ENCODE data around the gene RENBP. TPM values are rescaled to one million over a fixed set of nuclear protein-coding genes. Genes with fewer than 3 reads are reported as not detected.

RENBP gene
- polyA plus RNA-seq, 3 donors, result 2.7 to 125 (median 3.8) TPM

DNA sequence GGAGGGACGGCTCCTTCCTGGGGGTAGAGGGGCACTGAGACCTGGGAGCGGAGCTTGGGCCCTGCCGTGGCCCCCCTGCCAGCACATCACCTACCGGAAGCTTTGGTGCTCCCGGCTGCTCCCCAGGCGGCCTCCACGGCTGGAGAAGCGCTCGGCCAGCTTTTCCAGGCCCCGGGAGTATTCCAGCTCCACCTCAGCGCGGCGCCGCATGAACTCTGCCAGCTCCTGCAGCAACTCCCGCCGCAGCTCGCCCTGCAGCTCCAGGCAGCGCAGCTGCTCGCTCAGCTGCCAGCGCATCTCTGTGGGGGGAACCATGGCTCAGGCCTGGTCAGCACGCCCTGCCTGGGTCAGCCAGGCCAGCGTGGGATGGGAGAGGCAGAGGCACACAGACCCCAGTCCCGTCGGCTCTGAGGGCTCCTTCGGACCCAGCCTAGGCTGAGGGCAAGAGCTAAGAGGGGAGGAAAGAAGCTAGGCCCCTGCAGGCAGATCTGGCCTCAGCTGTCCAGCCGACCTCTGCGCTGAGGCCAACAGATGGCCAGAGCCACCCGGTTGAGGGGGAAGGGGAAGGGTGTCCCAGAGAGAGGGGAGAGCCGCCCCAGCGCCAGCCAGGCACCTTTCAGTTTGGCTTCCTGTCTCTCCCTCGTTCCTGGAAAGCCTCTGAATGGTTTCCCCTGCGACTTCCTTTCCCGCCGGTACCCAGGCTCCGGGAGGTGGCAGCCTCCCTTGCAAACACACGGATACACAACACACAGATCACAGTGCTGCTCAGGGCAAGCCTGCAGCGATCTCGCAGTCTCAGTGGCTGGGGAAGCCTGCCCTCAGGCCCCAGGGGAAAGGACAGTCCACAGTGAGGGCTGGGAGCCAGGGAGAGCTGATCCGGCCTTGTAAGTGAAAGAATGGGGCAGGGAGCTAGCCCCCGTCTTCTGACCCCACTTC lies 22.7 kb downstream of the RENBP start:
- WGBS (ENCODE audit: insufficient coverage), result 74% methylated on average over 15 of the region's 40 CpGs
- Histone ChIP-seq H3K4me3 (replicated peaks in 1 of 3; ENCODE audit: low read depth in 2 of 3, low read length in 3 of 3) (peak overlapping the region in 1 of 3 experiments; percentile 89), H3K4me1 (ENCODE audit: control insufficient read depth in 1 of 2, insufficient read depth in 2 of 2, low read length in 2 of 2) (peaks cover 30 to 53% of the 10 kb centered on the region in 2 donors), H3K79me2 (ENCODE audit: insufficient read depth, low read length) (peaks cover 69% of the 10 kb centered on the region), H3K27me3 (ENCODE audit: control insufficient read depth in 2 of 2, insufficient read depth in 2 of 2, low read length in 2 of 2) (no peaks in the 10 kb centered on the region), H3K4me2 (replicated peaks; ENCODE audit: extremely low read depth, low read length, poor library complexity, severe bottlenecking) (peak overlapping the region; percentile 97), H3K9ac (ENCODE audit: insufficient read depth, low read length, poor library complexity, severe bottlenecking) (no peak overlapping the region), H3K36me3 (replicated peaks in 1 of 2; ENCODE audit: control insufficient read depth in 1 of 2, insufficient read depth in 2 of 2, low read length in 2 of 2) (peaks cover 36 to 42% of the 10 kb centered on the region in 2 donors), H2AFZ (ENCODE audit: insufficient read depth, low read depth, low read length, poor library complexity, severe bottlenecking) (no peak overlapping the region), H3K27ac (ENCODE audit: low read depth in 1 of 2, low read length in 2 of 2) (peak overlapping the region in 1 of 2 donors; percentile 4), H3K9me3 (replicated peaks in 1 of 2; ENCODE audit: control insufficient read depth in 1 of 2, insufficient read depth in 1 of 2, low read length in 2 of 2) (no peaks in the 10 kb centered on the region), H4K20me1 (ENCODE audit: insufficient read depth, low read length) (peaks cover 94% of the 10 kb centered on the region)
- Mint-ChIP-seq H3K4me1 (peaks cover 27% of the 10 kb centered on the region), H3K9me3 (peaks cover 0 to 9% (median under 1%) of the 10 kb centered on the region in 7 donors), H3K4me3 (peak overlapping the region; percentile 48 to 71), H3K27me3 (ENCODE audit: low read depth in 3 of 3) (peaks cover 0 to 49% (median 0%) of the 10 kb centered on the region in 3 donors), H3K36me3 (peaks cover 26 to 45% of the 10 kb centered on the region in 2 donors), H3K27ac (peak overlapping the region in 3 of 7 donors; percentile 54 to 75 (median 55))
- TF ChIP-seq, protein P1, sequence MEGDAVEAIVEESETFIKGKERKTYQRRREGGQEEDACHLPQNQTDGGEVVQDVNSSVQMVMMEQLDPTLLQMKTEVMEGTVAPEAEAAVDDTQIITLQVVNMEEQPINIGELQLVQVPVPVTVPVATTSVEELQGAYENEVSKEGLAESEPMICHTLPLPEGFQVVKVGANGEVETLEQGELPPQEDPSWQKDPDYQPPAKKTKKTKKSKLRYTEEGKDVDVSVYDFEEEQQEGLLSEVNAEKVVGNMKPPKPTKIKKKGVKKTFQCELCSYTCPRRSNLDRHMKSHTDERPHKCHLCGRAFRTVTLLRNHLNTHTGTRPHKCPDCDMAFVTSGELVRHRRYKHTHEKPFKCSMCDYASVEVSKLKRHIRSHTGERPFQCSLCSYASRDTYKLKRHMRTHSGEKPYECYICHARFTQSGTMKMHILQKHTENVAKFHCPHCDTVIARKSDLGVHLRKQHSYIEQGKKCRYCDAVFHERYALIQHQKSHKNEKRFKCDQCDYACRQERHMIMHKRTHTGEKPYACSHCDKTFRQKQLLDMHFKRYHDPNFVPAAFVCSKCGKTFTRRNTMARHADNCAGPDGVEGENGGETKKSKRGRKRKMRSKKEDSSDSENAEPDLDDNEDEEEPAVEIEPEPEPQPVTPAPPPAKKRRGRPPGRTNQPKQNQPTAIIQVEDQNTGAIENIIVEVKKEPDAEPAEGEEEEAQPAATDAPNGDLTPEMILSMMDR (IDR thresholded peaks at IDR 0.05), result no peak
- no peak for DNase-seq
- intact Hi-C loops (cut with micrococcal nuclease), result loop anchor here (10.0 kb wide), 2 partner anchors 127 to 157 kb away; partner anchors contain the start of genes IDH3G (in 1 of the 2), PLXNB3 (in 1 of the 2) and SSR4 (in 1 of the 2)

DNA sequence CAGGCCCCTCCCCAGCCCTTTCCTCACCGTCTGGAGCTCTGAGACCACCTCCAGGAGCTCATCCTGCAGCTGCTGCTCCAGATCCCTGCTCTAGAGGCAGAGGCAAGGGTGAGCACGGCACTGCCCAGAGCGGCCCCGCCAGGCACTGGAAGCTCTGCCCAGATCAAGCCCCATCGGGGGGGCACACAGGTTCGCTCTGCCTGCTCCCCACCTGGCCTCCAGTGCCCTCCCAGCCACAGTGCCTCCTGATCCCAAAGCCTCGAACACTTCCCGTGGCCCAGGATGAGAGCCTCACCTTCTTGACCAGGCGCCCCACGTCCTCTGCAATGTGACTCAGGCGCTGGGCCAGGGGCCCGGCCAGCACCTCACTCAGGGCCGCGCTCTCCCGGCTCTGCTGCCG lies 23.4 kb downstream of the RENBP start:
- Mint-ChIP-seq H3K36me3 (peaks cover 30 to 51% of the 10 kb centered on the region in 2 donors), H3K9me3 (peaks cover 0 to 6% (median 0%) of the 10 kb centered on the region in 7 donors), H3K4me3 (no peak overlapping the region), H3K27ac (peak overlapping the region in 1 of 7 donors; percentile 57), H3K27me3 (ENCODE audit: low read depth in 3 of 3) (peaks cover 0 to 53% (median 0%) of the 10 kb centered on the region in 3 donors), H3K4me1 (peaks cover 27% of the 10 kb centered on the region)
- DNase-seq, result no peak
- H3K79me2 ChIP-seq (ENCODE audit: insufficient read depth, low read length), result peaks cover 69% of the 10 kb centered on the region
- H3K4me2 ChIP-seq (replicated peaks; ENCODE audit: extremely low read depth, low read length, poor library complexity, severe bottlenecking), result no peak overlapping the region
- intact Hi-C loops (cut with micrococcal nuclease), result loop anchor here (10.0 kb wide), 2 partner anchors 126 to 156 kb away; partner anchors contain the start of genes IDH3G (in 1 of the 2), PLXNB3 (in 1 of the 2) and SSR4 (in 1 of the 2)
- no peak overlapping the region for H3K4me3 ChIP-seq (replicated peaks in 1 of 3; ENCODE audit: low read depth in 2 of 3, low read length in 3 of 3)
- WGBS (ENCODE audit: insufficient coverage), result 97% methylated on average over 6 of the region's 16 CpGs
- H2AFZ ChIP-seq (ENCODE audit: insufficient read depth, low read depth, low read length, poor library complexity, severe bottlenecking), result no peak overlapping the region
- peaks cover 40 to 49% of the 10 kb centered on the region in 2 donors for H3K36me3 ChIP-seq (replicated peaks in 1 of 2; ENCODE audit: control insufficient read depth in 1 of 2, insufficient read depth in 2 of 2, low read length in 2 of 2)
- TF ChIP-seq, protein P1 (IDR thresholded peaks at IDR 0.05), result no peak
- peaks cover 94% of the 10 kb centered on the region for H4K20me1 ChIP-seq (ENCODE audit: insufficient read depth, low read length)
- peaks cover 28 to 46% of the 10 kb centered on the region in 2 donors for H3K4me1 ChIP-seq (ENCODE audit: control insufficient read depth in 1 of 2, insufficient read depth in 2 of 2, low read length in 2 of 2)
- no peak overlapping the region for H3K9ac ChIP-seq (ENCODE audit: insufficient read depth, low read length, poor library complexity, severe bottlenecking)
- H3K27ac ChIP-seq (ENCODE audit: low read depth in 1 of 2, low read length in 2 of 2), result no peak overlapping the region
- no peaks in the 10 kb centered on the region for H3K27me3 ChIP-seq (ENCODE audit: control insufficient read depth in 2 of 2, insufficient read depth in 2 of 2, low read length in 2 of 2)
- no peaks in the 10 kb centered on the region for H3K9me3 ChIP-seq (replicated peaks in 1 of 2; ENCODE audit: control insufficient read depth in 1 of 2, insufficient read depth in 1 of 2, low read length in 2 of 2)

All from CD14-positive monocyte (primary cell).